RWPE1 (cell line): ENCODE data around the gene DHCR24.
"Not testable (repeated sequence)": the region's sequence is repeated elsewhere in the genome, so short reads cannot be mapped to it uniquely, and the experiment has no call there.

ENCODE experiments used
- CTCF ChIA-PET: fragments of 350-600 bp; sonication (Branson Sonifier 250); formaldehyde crosslinking; extraction: SDS; loops from one replicate; lab custom pipeline; 2021; lab: Yijun Ruan, JAX
- POLR2A ChIA-PET: fragments of 400-600 bp; formaldehyde crosslinking; extraction: SDS; loops from one replicate; lab custom pipeline; 2020; ENCODE audit warnings: antibody characterized with exemption; ENCODE audit not compliant: low non-redundant PET; lab: Yijun Ruan, JAX
- DNase-seq: peaks from one replicate; pipeline ENCODE4 v3.0.0; 2012; ENCODE audit warnings: low spot score
- H3K27ac ChIP-seq: fragments of 450-650 bp; 2 replicates; pipeline ENCODE4 v1.5.1; 2017
- CTCF ChIP-seq: fragments of 450-650 bp; conservative IDR thresholded peaks from 2 replicates; pipeline ENCODE4 v1.5.1; 2017; ENCODE audit warnings: low read depth, mild to moderate bottlenecking

The DHCR24 gene

DNA sequence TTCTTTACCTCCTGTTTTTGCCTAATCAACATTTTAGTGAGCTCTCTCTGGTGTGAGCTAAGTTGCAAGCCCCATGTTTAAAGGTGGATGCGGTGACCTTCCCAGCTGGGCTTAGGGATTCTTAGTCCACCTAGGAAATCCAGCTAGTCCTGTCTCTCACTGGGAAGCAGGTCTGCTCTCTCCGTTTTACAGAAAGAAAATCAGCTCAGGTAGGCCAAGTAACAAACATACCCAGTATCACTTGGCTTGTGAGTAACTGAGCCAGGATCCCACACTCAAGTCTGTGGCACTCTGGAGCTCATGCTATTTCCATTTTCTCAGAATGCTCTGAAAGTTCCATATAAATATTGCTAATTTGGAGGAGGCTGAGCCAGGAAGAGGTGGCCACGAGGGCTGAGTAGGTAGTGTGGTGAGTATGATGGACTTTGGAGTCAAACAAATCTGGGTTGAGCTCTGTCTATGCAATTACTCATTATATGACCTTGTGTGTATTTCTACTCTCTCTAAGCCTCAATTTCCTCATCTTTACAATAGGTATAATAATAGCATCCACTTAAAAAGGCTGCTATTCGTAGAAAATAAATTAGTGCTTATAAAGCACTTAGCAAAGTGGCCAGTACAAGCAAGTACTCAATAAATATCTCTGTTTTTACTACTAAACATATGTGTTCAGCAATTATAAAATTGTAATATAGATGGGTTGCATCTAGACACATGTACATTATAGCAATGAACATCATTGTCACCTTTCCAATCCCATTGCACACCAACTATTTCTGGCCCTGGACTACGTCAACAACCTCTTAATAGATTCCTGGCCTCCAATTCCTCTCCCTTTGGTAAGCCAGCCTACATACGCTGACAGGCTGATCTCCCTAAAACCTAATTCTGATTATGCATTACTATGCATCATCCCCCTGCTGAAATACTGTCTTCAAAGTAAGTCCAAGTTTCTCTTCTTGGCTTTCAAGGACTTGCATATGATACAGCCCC lies 32.7 kb upstream of the DHCR24 start:
- CTCF ChIA-PET = no interaction called here
- no peak overlapping the region for H3K27ac ChIP-seq
- TF ChIP-seq CTCF = no peak
- POLR2A ChIA-PET = no interaction called here
- no peak for DNase-seq

DNA sequence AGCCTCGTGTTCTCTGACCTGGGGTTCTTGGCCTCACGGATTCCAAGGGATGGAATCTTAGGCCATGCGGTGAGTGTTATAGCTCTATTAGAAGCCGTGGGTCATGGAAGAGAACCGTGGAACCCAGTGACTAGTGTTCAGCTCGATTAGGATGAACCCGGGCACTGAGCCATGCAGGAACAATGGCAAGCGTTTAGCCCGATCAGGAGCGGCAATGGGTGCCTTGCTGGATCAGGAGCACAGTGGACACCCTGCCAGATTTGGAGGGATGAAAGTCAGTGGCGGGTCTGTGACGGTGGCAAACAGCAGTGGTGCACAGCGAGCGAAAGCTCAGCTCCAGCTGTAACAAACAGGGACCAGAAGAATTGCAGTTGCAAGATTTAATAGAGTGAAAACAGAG lies 24.1 kb upstream of the DHCR24 start:
- POLR2A ChIA-PET, H3K27ac ChIP-seq, CTCF ChIA-PET, DNase-seq: not testable (repeated sequence)

DNA sequence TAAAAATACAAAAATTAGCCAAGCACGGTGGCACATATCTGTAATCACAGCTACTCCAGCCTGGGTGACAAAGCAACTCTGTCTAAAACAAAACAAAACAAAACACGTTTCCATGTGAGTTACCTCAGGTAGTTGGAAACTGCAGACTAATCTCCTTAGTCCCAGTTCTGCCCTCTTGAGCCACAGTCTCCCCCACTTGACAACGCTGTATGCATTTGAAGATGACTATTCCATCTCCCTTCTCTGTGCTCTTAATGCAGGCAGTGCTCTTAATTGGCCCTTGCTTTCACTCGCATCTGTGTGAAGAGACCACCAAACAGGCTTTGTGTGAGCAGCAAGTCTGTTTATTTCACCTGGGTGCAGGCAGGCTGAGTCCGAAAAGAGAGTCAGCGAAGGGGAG lies 19.6 kb upstream of the DHCR24 start:
- POLR2A ChIA-PET = interaction anchor here (0.6 kb wide), 1 partner anchor 28 kb away, joined by 17 read pairs; no protein-coding TSS in a partner anchor
- DNase-seq = no peak
- CTCF ChIA-PET = no interaction called here
- TF ChIP-seq CTCF = no peak
- no peak overlapping the region for H3K27ac ChIP-seq

GRCh38 chr1:54904476-54905048 lies 17.6 kb upstream of the DHCR24 start:
- H3K27ac ChIP-seq = peak overlapping the region; percentile 80
- POLR2A ChIA-PET = no interaction called here
- TF ChIP-seq CTCF = no peak
- DNase-seq = peak; percentile 50
- CTCF ChIA-PET = interaction anchor here (0.5 to 0.6 kb wide), 3 partner anchors 42 to 416 kb away, joined by 3 read pairs; no protein-coding TSS in a partner anchor

DNA sequence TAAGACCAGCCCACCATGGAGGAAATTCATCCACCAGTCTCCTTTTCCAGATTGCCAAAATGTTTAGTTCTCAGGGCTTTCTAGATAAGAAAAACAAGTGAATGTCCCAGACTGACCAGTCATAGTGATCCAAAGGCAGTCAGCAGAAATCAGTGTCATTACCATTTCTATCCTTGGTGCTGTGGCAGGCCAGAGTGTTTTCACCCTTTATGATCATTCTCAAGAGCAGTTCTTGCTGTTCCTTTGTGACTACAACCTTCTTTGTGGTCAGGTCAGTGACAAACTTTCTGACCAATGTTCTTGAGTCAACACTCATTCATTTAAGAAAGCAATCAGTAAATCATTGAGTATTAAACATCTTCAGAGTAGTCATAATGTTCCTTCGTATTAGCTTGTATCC lies 7.3 kb upstream of the DHCR24 start:
- DNase-seq = no peak
- no peak for TF ChIP-seq CTCF
- H3K27ac ChIP-seq = no peak overlapping the region
- CTCF ChIA-PET = interaction anchor here (0.9 kb wide), 1 partner anchor 50 kb away, joined by 3 read pairs; no protein-coding TSS in a partner anchor
- POLR2A ChIA-PET = no interaction called here

- DNase-seq = no peak
- CTCF ChIA-PET = interaction anchor here (1.2 kb wide), 1 partner anchor 52 kb away, joined by 4 read pairs; no protein-coding TSS in a partner anchor
- no peak for TF ChIP-seq CTCF
- POLR2A ChIA-PET = interaction anchor here (0.6 kb wide), 1 partner anchor 11 kb away, joined by 3 read pairs; no protein-coding TSS in a partner anchor
- no peak overlapping the region for H3K27ac ChIP-seq
Measured at GRCh38 chr1:54892586-54892985, 5.6 kb upstream of the DHCR24 start.
